ENCODE measurements around the gene PACS1. TPM values are rescaled to one million over a fixed set of nuclear protein-coding genes. Genes with fewer than 3 reads are reported as not detected.

The PACS1 gene
- total and polyA plus RNA-seq, 5 donors from 2014 or later: 43.8 to 306 (median 48.3) TPM

GRCh38 chr11:66176650-66177049 lies 106.6 kb downstream of the PACS1 start:
- no peak for ATAC-seq (ENCODE audit: low read depth in 2 of 2)
- peak overlapping the region in 1 of 3 donors; percentile 76 for H3K27ac Mint-ChIP-seq
- no peak overlapping the region for H3K4me3 Mint-ChIP-seq
- H3K27me3 Mint-ChIP-seq: no peaks in the 10 kb centered on the region
- peaks cover 1% of the 10 kb centered on the region for H3K4me1 ChIP-seq (ENCODE audit: control insufficient read depth, insufficient read depth, low read length, poor library complexity, severe bottlenecking)
- H3K36me3 Mint-ChIP-seq: peaks cover 12% of the 10 kb centered on the region
- H3K9me3 ChIP-seq (ENCODE audit: control insufficient read depth in 2 of 2, low read length in 2 of 2): no peaks in the 10 kb centered on the region
- H3K36me3 ChIP-seq (ENCODE audit: control insufficient read depth, insufficient read depth, low read length): peaks cover 12% of the 10 kb centered on the region
- H3K27me3 ChIP-seq (ENCODE audit: control insufficient read depth, insufficient read depth, low read length): no peaks in the 10 kb centered on the region
- no peak for DNase-seq
- H3K9me3 Mint-ChIP-seq: no peaks in the 10 kb centered on the region
- no peak overlapping the region for H3K27ac ChIP-seq (ENCODE audit: insufficient read depth, low read length, poor library complexity, severe bottlenecking)
- H3K4me1 Mint-ChIP-seq: peaks cover 36 to 69% (median 45%) of the 10 kb centered on the region in 4 donors
- no peak overlapping the region for H3K4me3 ChIP-seq (ENCODE audit: low read depth, low read length)

GRCh38 chr11:66178183-66178582 lies 108.1 kb downstream of the PACS1 start:
- H3K27ac ChIP-seq (ENCODE audit: insufficient read depth, low read length, poor library complexity, severe bottlenecking): no peak overlapping the region
- H3K27me3 ChIP-seq (ENCODE audit: control insufficient read depth, insufficient read depth, low read length): no peaks in the 10 kb centered on the region
- no peak overlapping the region for H3K27ac Mint-ChIP-seq
- H3K36me3 ChIP-seq (ENCODE audit: control insufficient read depth, insufficient read depth, low read length): peaks cover 10% of the 10 kb centered on the region
- peaks cover 3% of the 10 kb centered on the region for H3K4me1 ChIP-seq (ENCODE audit: control insufficient read depth, insufficient read depth, low read length, poor library complexity, severe bottlenecking)
- DNase-seq (no peak), ATAC-seq (ENCODE audit: low read depth in 2 of 2) (no peak)
- H3K4me3 ChIP-seq (ENCODE audit: low read depth, low read length): no peak overlapping the region
- H3K9me3 ChIP-seq (ENCODE audit: control insufficient read depth in 2 of 2, low read length in 2 of 2): no peaks in the 10 kb centered on the region
- H3K4me3 Mint-ChIP-seq: no peak overlapping the region
- peaks cover 37 to 73% (median 45%) of the 10 kb centered on the region in 4 donors for H3K4me1 Mint-ChIP-seq
- peaks cover 9% of the 10 kb centered on the region for H3K36me3 Mint-ChIP-seq
- H3K27me3 Mint-ChIP-seq: no peaks in the 10 kb centered on the region
- H3K9me3 Mint-ChIP-seq: no peaks in the 10 kb centered on the region

DNA sequence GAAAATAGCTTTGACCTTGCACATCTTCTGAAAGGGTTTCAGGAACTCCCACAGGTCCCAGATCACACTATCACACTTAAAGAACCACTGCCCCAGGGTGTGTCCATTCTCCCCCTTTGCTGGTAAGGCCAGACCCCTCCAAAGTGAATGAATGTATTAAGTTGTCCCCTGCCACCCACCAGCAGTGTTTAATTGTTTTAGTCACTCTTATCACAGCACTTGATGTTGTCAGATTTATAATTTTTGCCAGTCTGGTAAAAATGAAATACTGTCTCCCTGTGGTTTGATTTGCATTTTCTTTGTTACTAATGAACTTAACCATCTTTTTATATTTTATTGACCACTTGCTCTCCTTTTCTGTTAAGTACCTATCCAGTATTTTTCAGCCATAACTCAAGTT lies 108.8 kb downstream of the PACS1 start:
- H3K36me3 ChIP-seq (ENCODE audit: control insufficient read depth, insufficient read depth, low read length): peaks cover 6% of the 10 kb centered on the region
- no peaks in the 10 kb centered on the region for H3K9me3 ChIP-seq (ENCODE audit: control insufficient read depth in 2 of 2, low read length in 2 of 2)
- H3K4me3 ChIP-seq (ENCODE audit: low read depth, low read length): no peak overlapping the region
- H3K27me3 ChIP-seq (ENCODE audit: control insufficient read depth, insufficient read depth, low read length): no peaks in the 10 kb centered on the region
- peaks cover 44 to 75% (median 51%) of the 10 kb centered on the region in 4 donors for H3K4me1 Mint-ChIP-seq
- H3K27ac Mint-ChIP-seq: peak overlapping the region in 1 of 3 donors; percentile 44
- H3K9me3 Mint-ChIP-seq: no peaks in the 10 kb centered on the region
- no peak overlapping the region for H3K27ac ChIP-seq (ENCODE audit: insufficient read depth, low read length, poor library complexity, severe bottlenecking)
- DNase-seq: no peak
- H3K4me3 Mint-ChIP-seq: no peak overlapping the region
- ATAC-seq (ENCODE audit: low read depth in 2 of 2): no peak
- H3K4me1 ChIP-seq (ENCODE audit: control insufficient read depth, insufficient read depth, low read length, poor library complexity, severe bottlenecking): peaks cover 6% of the 10 kb centered on the region
- H3K36me3 Mint-ChIP-seq: peaks cover 9% of the 10 kb centered on the region
- H3K27me3 Mint-ChIP-seq: no peaks in the 10 kb centered on the region

DNA sequence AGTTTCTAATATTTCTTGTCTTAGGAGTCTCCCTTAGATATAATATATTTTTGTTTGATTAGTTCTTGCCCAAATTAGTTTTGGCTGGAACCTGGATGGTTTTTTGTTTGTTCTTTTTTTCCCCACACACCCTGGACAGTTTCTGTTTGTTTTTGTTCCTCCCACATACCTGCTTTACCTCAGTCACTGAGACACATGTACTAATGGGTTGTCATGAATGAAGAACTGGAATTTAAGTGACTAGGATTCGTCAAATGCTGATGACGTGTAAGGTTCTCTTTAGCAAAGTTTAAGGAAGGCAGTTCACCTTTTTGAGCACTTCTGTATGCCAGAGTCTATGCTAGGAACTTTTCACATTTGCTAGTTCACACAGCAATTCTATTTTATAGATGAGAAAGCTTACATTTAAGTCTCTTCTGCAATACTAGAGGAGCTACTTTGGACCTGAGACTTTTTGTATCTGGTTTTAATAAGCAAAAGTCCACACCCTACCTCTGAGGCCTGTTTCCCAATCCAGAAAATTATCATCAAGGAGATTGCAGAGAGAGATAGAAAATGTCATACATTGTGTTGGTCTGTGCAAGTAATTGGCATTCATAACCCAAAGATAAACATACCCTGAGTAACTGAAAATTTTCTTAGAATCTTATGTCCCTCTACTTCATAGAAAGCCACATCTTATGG lies 111.7 kb downstream of the PACS1 start:
- peaks cover 13% of the 10 kb centered on the region for H3K4me1 ChIP-seq (ENCODE audit: control insufficient read depth, insufficient read depth, low read length, poor library complexity, severe bottlenecking)

GRCh38 chr11:66183494-66184048 lies 113.5 kb downstream of the PACS1 start:
- Histone ChIP-seq H3K9me3 (ENCODE audit: control insufficient read depth in 2 of 2, low read length in 2 of 2) (no peaks in the 10 kb centered on the region), H3K27ac (ENCODE audit: insufficient read depth, low read length, poor library complexity, severe bottlenecking) (no peak overlapping the region), H3K36me3 (ENCODE audit: control insufficient read depth, insufficient read depth, low read length) (peaks cover 18% of the 10 kb centered on the region), H3K4me1 (ENCODE audit: control insufficient read depth, insufficient read depth, low read length, poor library complexity, severe bottlenecking) (peaks cover 13% of the 10 kb centered on the region), H3K27me3 (ENCODE audit: control insufficient read depth, insufficient read depth, low read length) (no peaks in the 10 kb centered on the region), H3K4me3 (ENCODE audit: low read depth, low read length) (no peak overlapping the region)
- peak overlapping the region in 2 of 4 donors; percentile 7 to 33 for H3K4me3 Mint-ChIP-seq
- no peaks in the 10 kb centered on the region for H3K27me3 Mint-ChIP-seq
- DNase-seq (peak; percentile 11 to 55 (median 24)), ATAC-seq (ENCODE audit: low read depth in 2 of 2) (peak; percentile 67 to 70)
- peaks cover 46 to 79% (median 59%) of the 10 kb centered on the region in 4 donors for H3K4me1 Mint-ChIP-seq
- H3K27ac Mint-ChIP-seq: peak overlapping the region in 2 of 3 donors; percentile 51 to 68
- peaks cover 25% of the 10 kb centered on the region for H3K36me3 Mint-ChIP-seq
- H3K9me3 Mint-ChIP-seq: no peaks in the 10 kb centered on the region

More for the DNA sequence above, 111.7 kb downstream of the PACS1 start:
- Histone ChIP-seq H3K27ac (ENCODE audit: insufficient read depth, low read length, poor library complexity, severe bottlenecking) (no peak overlapping the region), H3K4me3 (ENCODE audit: low read depth, low read length) (no peak overlapping the region), H3K36me3 (ENCODE audit: control insufficient read depth, insufficient read depth, low read length) (peaks cover 17% of the 10 kb centered on the region), H3K9me3 (ENCODE audit: control insufficient read depth in 2 of 2, low read length in 2 of 2) (no peaks in the 10 kb centered on the region), H3K27me3 (ENCODE audit: control insufficient read depth, insufficient read depth, low read length) (no peaks in the 10 kb centered on the region)
- DNase-seq: no peak
- H3K4me1 Mint-ChIP-seq: peaks cover 43 to 76% (median 51%) of the 10 kb centered on the region in 4 donors
- H3K9me3 Mint-ChIP-seq: no peaks in the 10 kb centered on the region
- H3K4me3 Mint-ChIP-seq: no peak overlapping the region
- no peaks in the 10 kb centered on the region for H3K27me3 Mint-ChIP-seq
- peaks cover 12% of the 10 kb centered on the region for H3K36me3 Mint-ChIP-seq
- no peak for ATAC-seq (ENCODE audit: low read depth in 2 of 2)
- H3K27ac Mint-ChIP-seq: peak overlapping the region in 2 of 3 donors; percentile 36 to 77

GRCh38 chr11:66184728-66185127 lies 114.7 kb downstream of the PACS1 start:
- Histone ChIP-seq H3K27me3 (ENCODE audit: control insufficient read depth, insufficient read depth, low read length) (no peaks in the 10 kb centered on the region), H3K9me3 (ENCODE audit: control insufficient read depth in 2 of 2, low read length in 2 of 2) (no peaks in the 10 kb centered on the region), H3K4me1 (ENCODE audit: control insufficient read depth, insufficient read depth, low read length, poor library complexity, severe bottlenecking) (peaks cover 13% of the 10 kb centered on the region), H3K27ac (ENCODE audit: insufficient read depth, low read length, poor library complexity, severe bottlenecking) (no peak overlapping the region), H3K36me3 (ENCODE audit: control insufficient read depth, insufficient read depth, low read length) (peaks cover 22% of the 10 kb centered on the region), H3K4me3 (ENCODE audit: low read depth, low read length) (no peak overlapping the region)
- Mint-ChIP-seq H3K27me3 (no peaks in the 10 kb centered on the region), H3K27ac (peak overlapping the region in 2 of 3 donors; percentile 25 to 76), H3K4me3 (no peak overlapping the region), H3K4me1 (peaks cover 35 to 74% (median 59%) of the 10 kb centered on the region in 4 donors), H3K9me3 (no peaks in the 10 kb centered on the region), H3K36me3 (peaks cover 32% of the 10 kb centered on the region)
- DNase-seq: no peak
- ATAC-seq (ENCODE audit: low read depth in 2 of 2): no peak

- peaks cover 34 to 78% (median 54%) of the 10 kb centered on the region in 4 donors for H3K4me1 Mint-ChIP-seq
- Histone ChIP-seq H3K36me3 (ENCODE audit: control insufficient read depth, insufficient read depth, low read length) (peaks cover 32% of the 10 kb centered on the region), H3K27ac (ENCODE audit: insufficient read depth, low read length, poor library complexity, severe bottlenecking) (no peak overlapping the region), H3K9me3 (ENCODE audit: control insufficient read depth in 2 of 2, low read length in 2 of 2) (no peaks in the 10 kb centered on the region), H3K27me3 (ENCODE audit: control insufficient read depth, insufficient read depth, low read length) (no peaks in the 10 kb centered on the region), H3K4me3 (ENCODE audit: low read depth, low read length) (no peak overlapping the region), H3K4me1 (ENCODE audit: control insufficient read depth, insufficient read depth, low read length, poor library complexity, severe bottlenecking) (peaks cover 13% of the 10 kb centered on the region)
- no peaks in the 10 kb centered on the region for H3K27me3 Mint-ChIP-seq
- no peaks in the 10 kb centered on the region for H3K9me3 Mint-ChIP-seq
- peak overlapping the region in 1 of 3 donors; percentile 80 for H3K27ac Mint-ChIP-seq
- H3K36me3 Mint-ChIP-seq: peaks cover 34% of the 10 kb centered on the region
- DNase-seq: no peak
- no peak for ATAC-seq (ENCODE audit: low read depth in 2 of 2)
- no peak overlapping the region for H3K4me3 Mint-ChIP-seq
Measured at GRCh38 chr11:66186470-66186869, 116.4 kb downstream of the PACS1 start.
